Neural progenitor cell (in vitro differentiated cells): ENCODE measurements around the gene WDR35. TPM values are rescaled to one million over a fixed set of nuclear protein-coding genes. Genes with fewer than 3 reads are reported as not detected.

ENCODE experiments used
- DNase-seq: peaks from one replicate; pipeline ENCODE4 v3.0.0-alpha.2; 2016; ENCODE audit warnings: low spot score
- H2AFZ ChIP-seq: fragments of 200-600 bp; sonication (generic); replicated peaks from 2 replicates; pipeline ENCODE4 v1.6.1; 2016; ENCODE audit warnings: antibody characterized with exemption
- H3F3A ChIP-seq: fragments of 200-600 bp; sonication (generic); 2 replicates; pipeline ENCODE4 v1.6.1; 2016; ENCODE audit warnings: antibody characterized with exemption, low read depth
- H3K27ac ChIP-seq: fragments of 200-600 bp; sonication (generic); 2 replicates; pipeline ENCODE4 v1.5.1; 2016; ENCODE audit warnings: mild to moderate bottlenecking
- H3K27me3 ChIP-seq: fragments of 200-600 bp; sonication (generic); 2 replicates; pipeline ENCODE4 v1.6.1; 2016; ENCODE audit warnings: mild to moderate bottlenecking, moderate library complexity
- H3K36me3 ChIP-seq: fragments of 200-600 bp; sonication (generic); 2 replicates; pipeline ENCODE4 v1.5.1; 2016
- H3K4me1 ChIP-seq: fragments of 200-600 bp; sonication (generic); 2 replicates; pipeline ENCODE4 v1.6.1; 2016; ENCODE audit warnings: mixed run types
- H3K4me2 ChIP-seq: fragments of 200-600 bp; sonication (generic); 2 replicates; pipeline ENCODE4 v1.6.1; 2016
- H3K4me3 ChIP-seq: fragments of 200-600 bp; sonication (generic); 2 replicates; pipeline ENCODE4 v1.5.1; 2016
- H3K79me2 ChIP-seq: fragments of 200-600 bp; sonication (generic); 2 replicates; pipeline ENCODE4 v1.6.1; 2016; ENCODE audit warnings: low read depth
- H3K9ac ChIP-seq: fragments of 200-600 bp; sonication (generic); 2 replicates; pipeline ENCODE4 v1.6.1; 2016
- H3K9me3 ChIP-seq: fragments of 200-600 bp; sonication (generic); 2 replicates; pipeline ENCODE4 v1.5.1; 2016; ENCODE audit warnings: low read depth
- H4K20me1 ChIP-seq: fragments of 200-600 bp; sonication (generic); 2 replicates; pipeline ENCODE4 v1.6.1; 2016; ENCODE audit warnings: low read depth
- H3K27ac Mint-ChIP-seq: 3 replicates; pipeline ENCODE4 v1.8.0; 2021; ENCODE audit warnings: mixed read lengths
- H3K27me3 Mint-ChIP-seq: 2 replicates; pipeline ENCODE4 v1.8.0; 2022; ENCODE audit warnings: low read depth, mild to moderate bottlenecking, inconsistent platforms, moderate library complexity, mixed read lengths; ENCODE audit not compliant: insufficient read depth
- H3K36me3 Mint-ChIP-seq: 3 replicates; pipeline ENCODE4 v1.8.0; 2021; ENCODE audit warnings: mixed read lengths
- H3K4me1 Mint-ChIP-seq: 3 replicates; pipeline ENCODE4 v1.8.0; 2021; ENCODE audit warnings: mixed read lengths
- H3K4me3 Mint-ChIP-seq: 3 replicates; pipeline ENCODE4 v1.8.0; 2021; ENCODE audit warnings: mild to moderate bottlenecking, moderate library complexity, mixed read lengths
- H3K9me3 Mint-ChIP-seq: 3 replicates; pipeline ENCODE4 v1.8.0; 2020; ENCODE audit warnings: mixed read lengths
- EZH2 ChIP-seq: fragments of 200-600 bp; sonication (generic); IDR thresholded peaks from 2 replicates; pipeline ENCODE4 v1.6.1; 2017; ENCODE audit warnings: antibody characterized with exemption, mild to moderate bottlenecking, moderate library complexity
- EZH2phosphoT487 ChIP-seq: fragments of 200-600 bp; sonication (generic); IDR thresholded peaks from 2 replicates; pipeline ENCODE4 v1.6.1; 2017; ENCODE audit warnings: antibody characterized with exemption
- total RNA-seq: library from RNA; depleted of rRNA; stranded (reverse); fragments of >200 nt; gene quantifications from 2 replicates; pipeline ENCODE4 v1.2.3, GENCODE V29; 2015; ENCODE audit warnings: low replicate concordance
- TF ChIP-seq, protein P1 (sequence below): fragments of 200-600 bp; sonication (generic); IDR thresholded peaks from 2 replicates; pipeline ENCODE4 v1.5.1; 2017; ENCODE audit warnings: antibody characterized with exemption, mild to moderate bottlenecking

WDR35 gene
- 17.4 and 31.6 TPM in 2 replicates for total RNA-seq

DNA sequence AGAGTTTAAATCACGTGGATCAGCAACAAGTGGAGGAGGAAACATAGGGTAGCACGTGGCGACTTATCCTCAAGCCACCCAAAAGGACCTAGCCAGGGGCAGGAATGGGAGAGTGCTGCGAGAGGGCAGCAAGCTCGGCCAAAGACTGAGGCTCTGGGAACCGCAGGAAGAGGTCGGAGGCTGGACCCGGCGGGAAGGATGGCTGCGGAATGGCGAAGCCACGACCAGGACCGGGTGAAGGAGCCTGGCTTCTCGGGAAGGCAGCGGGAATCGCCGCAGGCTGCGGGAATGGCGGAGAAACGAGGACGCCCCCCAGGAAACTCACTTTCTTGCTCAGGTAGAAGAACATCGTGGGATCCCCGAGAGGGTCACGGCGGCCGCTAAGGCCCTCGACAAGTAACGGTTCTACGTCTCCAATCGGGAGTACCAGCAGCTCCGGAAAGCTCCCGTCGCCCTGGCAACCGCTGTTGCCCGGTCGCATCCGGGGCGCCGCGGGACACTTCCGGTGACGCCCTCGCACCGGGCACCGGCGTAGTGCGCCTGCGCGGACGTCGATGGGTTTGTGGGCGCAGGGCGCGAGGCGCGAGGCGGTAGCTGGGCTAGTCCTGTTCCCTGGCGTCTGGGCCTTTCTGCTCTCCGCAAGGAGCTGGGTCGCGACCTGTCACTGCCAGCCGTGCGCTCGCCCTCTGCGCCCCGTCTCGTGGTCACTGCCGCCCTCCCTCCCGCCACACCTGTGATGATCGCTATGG is at the start of gene WDR35:
Gene WDR35, minus strand, starts transcription at position 439 of the 749 bp plus-strand sequence. Its CDS starts 90 bp downstream, at position 349.
- Histone ChIP-seq H3F3A (peaks cover 30% of the 10 kb centered on the region), H3K9ac (peak within 1 kb of the TSS; percentile 43), H4K20me1 (no peaks in the 10 kb centered on the region), H3K4me1 (peaks cover 20% of the 10 kb centered on the region), H3K27ac (no peak within 1 kb of the TSS), H3K4me3 (peak within 1 kb of the TSS; percentile 84), H3K36me3 (no peaks in the 10 kb centered on the region), H3K27me3 (no peaks in the 10 kb centered on the region), H2AFZ (peak within 1 kb of the TSS; percentile 98), H3K9me3 (no peaks in the 10 kb centered on the region), H3K4me2 (peak within 1 kb of the TSS; percentile 96), H3K79me2 (peaks cover 48% of the 10 kb centered on the region)
- peak within 1 kb of the TSS; percentile 40 for H3K27ac Mint-ChIP-seq
- TF ChIP-seq EZH2phosphoT487 = no peak
- peak; percentile 46 for TF ChIP-seq EZH2
- peaks cover 15% of the 10 kb centered on the region for H3K36me3 Mint-ChIP-seq
- peak within 1 kb of the TSS; percentile 95 for H3K4me3 Mint-ChIP-seq
- peaks cover 34% of the 10 kb centered on the region for H3K4me1 Mint-ChIP-seq
- H3K9me3 Mint-ChIP-seq = no peaks in the 10 kb centered on the region
- H3K27me3 Mint-ChIP-seq = peaks cover 3% of the 10 kb centered on the region
- peak; percentile 98 for DNase-seq

DNA sequence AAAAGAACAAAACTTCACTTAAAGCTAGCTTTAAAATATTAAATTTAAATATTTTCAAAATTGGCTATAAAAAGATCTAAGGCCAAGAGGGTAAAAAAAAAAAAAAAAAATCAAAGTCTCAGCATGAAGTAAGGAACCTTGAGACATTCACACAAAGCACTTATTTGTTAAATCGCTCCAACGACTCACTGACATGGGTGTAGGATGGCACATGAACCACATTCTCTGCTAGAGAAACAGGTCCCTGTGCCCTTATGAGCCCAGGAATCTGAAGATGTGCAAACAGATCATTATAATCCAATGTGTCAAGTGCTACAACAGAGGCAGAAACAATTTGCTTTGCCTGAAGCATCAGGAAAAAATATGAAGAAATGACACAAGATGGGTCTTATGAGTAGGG is 47.8 kb upstream of the WDR35 start:
- no peak overlapping the region for H3K27ac ChIP-seq
- H3K36me3 ChIP-seq = peaks cover 11% of the 10 kb centered on the region
- H3K36me3 Mint-ChIP-seq = peaks cover 34% of the 10 kb centered on the region
- H3K9me3 ChIP-seq = no peaks in the 10 kb centered on the region
- no peaks in the 10 kb centered on the region for H3K27me3 Mint-ChIP-seq
- no peak for DNase-seq
- TF ChIP-seq, protein P1, sequence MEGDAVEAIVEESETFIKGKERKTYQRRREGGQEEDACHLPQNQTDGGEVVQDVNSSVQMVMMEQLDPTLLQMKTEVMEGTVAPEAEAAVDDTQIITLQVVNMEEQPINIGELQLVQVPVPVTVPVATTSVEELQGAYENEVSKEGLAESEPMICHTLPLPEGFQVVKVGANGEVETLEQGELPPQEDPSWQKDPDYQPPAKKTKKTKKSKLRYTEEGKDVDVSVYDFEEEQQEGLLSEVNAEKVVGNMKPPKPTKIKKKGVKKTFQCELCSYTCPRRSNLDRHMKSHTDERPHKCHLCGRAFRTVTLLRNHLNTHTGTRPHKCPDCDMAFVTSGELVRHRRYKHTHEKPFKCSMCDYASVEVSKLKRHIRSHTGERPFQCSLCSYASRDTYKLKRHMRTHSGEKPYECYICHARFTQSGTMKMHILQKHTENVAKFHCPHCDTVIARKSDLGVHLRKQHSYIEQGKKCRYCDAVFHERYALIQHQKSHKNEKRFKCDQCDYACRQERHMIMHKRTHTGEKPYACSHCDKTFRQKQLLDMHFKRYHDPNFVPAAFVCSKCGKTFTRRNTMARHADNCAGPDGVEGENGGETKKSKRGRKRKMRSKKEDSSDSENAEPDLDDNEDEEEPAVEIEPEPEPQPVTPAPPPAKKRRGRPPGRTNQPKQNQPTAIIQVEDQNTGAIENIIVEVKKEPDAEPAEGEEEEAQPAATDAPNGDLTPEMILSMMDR = no peak
- TF ChIP-seq EZH2 = no peak
- TF ChIP-seq EZH2phosphoT487 = no peak
- H2AFZ ChIP-seq = no peak overlapping the region
- peaks cover 61% of the 10 kb centered on the region for H3K79me2 ChIP-seq
- peaks cover 9% of the 10 kb centered on the region for H3K4me1 Mint-ChIP-seq
- H3K27ac Mint-ChIP-seq = no peak overlapping the region
- H3K27me3 ChIP-seq = no peaks in the 10 kb centered on the region
- H3K4me1 ChIP-seq = no peaks in the 10 kb centered on the region
- H4K20me1 ChIP-seq = peaks cover 85% of the 10 kb centered on the region
- H3F3A ChIP-seq = peaks cover 3% of the 10 kb centered on the region
- H3K4me3 Mint-ChIP-seq = no peak overlapping the region
- H3K4me3 ChIP-seq = no peak overlapping the region
- no peaks in the 10 kb centered on the region for H3K9me3 Mint-ChIP-seq
- no peak overlapping the region for H3K4me2 ChIP-seq
- H3K9ac ChIP-seq = no peak overlapping the region

DNA sequence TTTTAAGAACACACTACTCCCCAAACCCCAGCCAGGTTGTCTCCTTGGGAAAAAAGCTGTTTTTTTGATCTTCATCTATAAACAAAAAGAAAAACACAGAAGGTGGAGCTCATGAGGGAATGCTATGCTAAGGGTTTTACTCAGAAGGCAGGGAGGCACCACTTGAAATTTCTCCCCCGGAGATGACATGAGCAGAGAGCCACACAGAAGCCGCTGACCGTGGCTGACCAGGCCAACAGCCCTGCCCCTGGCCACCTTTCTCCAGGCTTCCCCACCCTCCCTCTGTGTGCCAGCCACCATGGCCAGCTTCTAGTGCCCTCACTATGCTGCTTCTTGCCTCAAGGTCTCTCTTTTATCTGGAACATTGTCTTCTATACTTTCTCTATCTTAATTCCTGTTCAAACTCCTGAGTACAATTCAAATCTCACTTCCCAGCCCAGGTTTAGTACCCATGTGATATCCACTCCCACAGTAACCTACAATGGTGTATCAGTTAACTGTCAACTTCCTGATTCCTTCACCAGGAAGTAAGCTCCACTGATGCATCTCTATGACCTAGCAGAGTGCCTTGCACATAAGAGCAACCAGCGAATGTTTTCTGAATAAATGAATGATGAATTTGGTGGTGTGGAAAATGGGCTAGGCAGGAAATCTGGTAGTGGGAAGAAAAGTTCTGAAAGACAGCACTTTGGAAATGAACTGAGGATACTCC is 46.2 kb upstream of the WDR35 start:
- Histone ChIP-seq H3K36me3 (peaks cover 20% of the 10 kb centered on the region), H4K20me1 (peaks cover 70% of the 10 kb centered on the region)
- no peaks in the 10 kb centered on the region for H3K27me3 Mint-ChIP-seq

More for the DNA sequence above, 46.2 kb upstream of the WDR35 start:
- H3K9ac ChIP-seq = no peak overlapping the region
- TF ChIP-seq EZH2 = no peak
- TF ChIP-seq, protein P1 = no peak
- TF ChIP-seq EZH2phosphoT487 = no peak
- no peaks in the 10 kb centered on the region for H3K4me1 ChIP-seq
- H2AFZ ChIP-seq = no peak overlapping the region
- no peaks in the 10 kb centered on the region for H3K27me3 ChIP-seq
- H3F3A ChIP-seq = peaks cover 3% of the 10 kb centered on the region
- Mint-ChIP-seq H3K9me3 (peaks cover 2% of the 10 kb centered on the region), H3K27ac (no peak overlapping the region), H3K4me3 (no peak overlapping the region), H3K4me1 (peaks cover 6% of the 10 kb centered on the region), H3K36me3 (peaks cover 48% of the 10 kb centered on the region)
- peaks cover 46% of the 10 kb centered on the region for H3K79me2 ChIP-seq
- DNase-seq = no peak
- H3K27ac ChIP-seq = no peak overlapping the region
- H3K4me3 ChIP-seq = no peak overlapping the region
- H3K4me2 ChIP-seq = no peak overlapping the region
- H3K9me3 ChIP-seq = no peaks in the 10 kb centered on the region
